ENCODE data around the gene HGF. TPM values are rescaled to one million over a fixed set of nuclear protein-coding genes. Genes with fewer than 3 reads are reported as not detected.

The HGF gene
- total and polyA plus RNA-seq, 8 donors: 0.42 to 8.0 (median 0.86) TPM

DNA sequence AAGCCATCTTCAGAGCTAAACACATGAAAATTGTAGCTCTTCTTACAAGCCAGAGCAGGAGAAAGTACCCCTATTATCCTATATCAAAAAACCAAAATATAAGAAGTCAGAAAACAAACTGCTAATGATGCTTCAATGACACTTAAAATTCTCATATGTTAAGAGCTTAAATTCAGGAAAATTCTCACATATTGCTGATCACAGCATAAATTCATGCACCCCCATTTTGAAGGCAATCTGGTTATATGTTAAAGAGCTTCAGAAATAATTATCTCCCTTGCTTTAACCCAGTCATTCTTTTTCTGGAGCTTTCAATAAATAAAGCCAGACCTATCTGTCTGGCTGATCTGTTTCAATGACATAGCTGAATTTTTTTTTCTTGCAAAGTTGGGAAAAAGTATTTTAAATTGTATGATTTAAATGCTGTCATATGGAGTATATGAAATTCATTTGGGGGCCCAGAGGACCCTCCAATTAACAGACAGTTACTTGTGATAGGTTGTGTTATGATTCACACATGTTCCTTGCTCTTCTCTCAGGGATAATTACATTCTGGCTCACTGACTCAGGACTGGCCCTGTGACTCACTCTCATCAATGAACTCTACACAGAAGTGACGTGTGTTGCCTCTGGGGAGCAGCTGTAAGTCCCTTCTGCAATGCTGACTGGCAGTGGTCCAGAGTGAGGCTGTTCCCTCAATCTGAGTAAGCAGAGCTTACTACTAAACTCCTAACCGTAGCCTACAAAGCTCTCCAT, 85.2 kb downstream of the HGF start:
- Histone ChIP-seq H3K4me3 (no peak overlapping the region), H3K4me1 (no peaks in the 10 kb centered on the region), H3K9me3 (no peaks in the 10 kb centered on the region), H3K27me3 (no peaks in the 10 kb centered on the region), H3K27ac (no peak overlapping the region), H3K36me3 (no peaks in the 10 kb centered on the region)
- ATAC-seq (peak in 3 of 4 donors; percentile 83 to 95 (median 85)), FAIRE-seq (no peak), DNase-seq (peak; percentile 41 to 71 (median 52))
- TF ChIP-seq, protein P1, sequence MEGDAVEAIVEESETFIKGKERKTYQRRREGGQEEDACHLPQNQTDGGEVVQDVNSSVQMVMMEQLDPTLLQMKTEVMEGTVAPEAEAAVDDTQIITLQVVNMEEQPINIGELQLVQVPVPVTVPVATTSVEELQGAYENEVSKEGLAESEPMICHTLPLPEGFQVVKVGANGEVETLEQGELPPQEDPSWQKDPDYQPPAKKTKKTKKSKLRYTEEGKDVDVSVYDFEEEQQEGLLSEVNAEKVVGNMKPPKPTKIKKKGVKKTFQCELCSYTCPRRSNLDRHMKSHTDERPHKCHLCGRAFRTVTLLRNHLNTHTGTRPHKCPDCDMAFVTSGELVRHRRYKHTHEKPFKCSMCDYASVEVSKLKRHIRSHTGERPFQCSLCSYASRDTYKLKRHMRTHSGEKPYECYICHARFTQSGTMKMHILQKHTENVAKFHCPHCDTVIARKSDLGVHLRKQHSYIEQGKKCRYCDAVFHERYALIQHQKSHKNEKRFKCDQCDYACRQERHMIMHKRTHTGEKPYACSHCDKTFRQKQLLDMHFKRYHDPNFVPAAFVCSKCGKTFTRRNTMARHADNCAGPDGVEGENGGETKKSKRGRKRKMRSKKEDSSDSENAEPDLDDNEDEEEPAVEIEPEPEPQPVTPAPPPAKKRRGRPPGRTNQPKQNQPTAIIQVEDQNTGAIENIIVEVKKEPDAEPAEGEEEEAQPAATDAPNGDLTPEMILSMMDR (IDR thresholded peaks at IDR 0.05): no peak
- WGBS, 2 donors: 29 to 38% methylated on average over 2 of the region's 2 CpGs
- intact Hi-C loops (cut with DNase I): no loop called here

DNA sequence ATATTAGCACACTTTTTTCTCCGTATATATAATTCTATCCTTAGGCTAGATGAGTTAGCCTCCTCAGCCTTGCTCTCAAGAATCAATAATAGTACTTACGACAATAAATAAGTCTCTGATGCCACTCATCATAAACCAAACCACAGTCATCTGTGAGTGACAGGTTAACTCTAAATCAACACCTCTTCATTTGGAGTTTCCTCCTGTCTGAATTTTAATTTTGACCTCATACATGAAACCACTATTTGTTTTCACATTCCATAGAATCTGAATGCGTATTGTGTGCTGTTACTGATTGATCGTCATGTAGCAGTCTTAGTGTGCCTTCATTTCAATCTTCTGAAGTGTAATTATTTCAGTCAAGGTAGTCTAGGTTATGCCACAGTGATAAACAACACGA, 85.8 kb downstream of the HGF start:
- TF ChIP-seq, protein P1 (IDR thresholded peaks at IDR 0.05): no peak
- WGBS, 2 donors: 54 to 65% methylated on average over 5 of the region's 5 CpGs
- ATAC-seq: no peak
- Histone ChIP-seq H3K9me3 (no peaks in the 10 kb centered on the region), H3K4me1 (no peaks in the 10 kb centered on the region), H3K27me3 (no peaks in the 10 kb centered on the region), H3K4me3 (no peak overlapping the region), H3K27ac (no peak overlapping the region), H3K36me3 (no peaks in the 10 kb centered on the region)
- no peak for FAIRE-seq
- no peak for DNase-seq
- intact Hi-C loops (cut with DNase I): no loop called here

DNA sequence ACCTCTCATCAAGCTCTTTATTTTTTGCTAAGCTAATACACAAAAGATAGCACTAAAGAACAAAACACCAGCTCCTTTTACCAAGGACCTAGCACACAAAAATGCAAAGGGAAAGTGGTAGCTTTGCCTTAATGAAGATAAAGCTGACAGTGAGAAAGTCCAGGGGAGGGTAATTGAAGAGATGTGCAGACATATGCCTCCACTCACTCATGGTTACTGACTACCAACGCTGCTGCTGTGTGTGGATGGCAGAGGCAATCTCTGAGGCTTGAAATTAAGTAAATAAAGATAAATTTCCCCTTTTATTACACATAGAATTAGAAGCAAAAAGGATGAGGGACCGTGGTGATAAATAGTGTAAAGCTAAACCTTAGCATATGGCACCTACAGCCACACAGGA, 87.0 kb downstream of the HGF start:
- FAIRE-seq (no peak), DNase-seq (no peak), ATAC-seq (no peak)
- Histone ChIP-seq H3K27ac (no peak overlapping the region), H3K4me1 (no peaks in the 10 kb centered on the region), H3K27me3 (no peaks in the 10 kb centered on the region), H3K36me3 (no peaks in the 10 kb centered on the region), H3K4me3 (no peak overlapping the region), H3K9me3 (no peaks in the 10 kb centered on the region)
- TF ChIP-seq, protein P1 (IDR thresholded peaks at IDR 0.05): no peak
- intact Hi-C loops (cut with DNase I): no loop called here
- WGBS, 2 donors: 30 to 33% methylated on average over 2 of the region's 2 CpGs

DNA sequence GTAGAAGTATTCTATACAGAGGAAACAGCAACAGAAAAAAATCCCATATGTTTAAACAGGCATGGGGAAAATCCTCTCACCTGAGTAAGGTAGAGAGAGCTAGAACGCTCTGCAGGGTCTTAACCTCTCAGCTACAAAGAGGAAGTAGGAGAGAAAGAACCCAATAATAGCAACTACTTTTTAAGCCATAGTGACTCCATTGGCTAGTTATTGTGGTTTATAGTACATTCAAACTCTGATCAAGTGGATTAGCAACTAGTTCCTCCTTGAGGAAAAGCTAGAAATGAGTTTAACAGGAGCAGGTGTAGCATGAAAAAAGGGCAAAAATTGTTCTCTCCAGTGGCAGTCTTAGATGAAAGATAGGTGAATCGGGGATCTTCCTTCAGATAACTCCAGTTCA, 89.7 kb downstream of the HGF start:
- Histone ChIP-seq H3K4me1 (no peaks in the 10 kb centered on the region), H3K27ac (no peak overlapping the region), H3K36me3 (no peaks in the 10 kb centered on the region), H3K27me3 (no peaks in the 10 kb centered on the region), H3K9me3 (no peaks in the 10 kb centered on the region), H3K4me3 (no peak overlapping the region)
- DNase-seq (no peak), FAIRE-seq (no peak), ATAC-seq (no peak)
- TF ChIP-seq, protein P1 (IDR thresholded peaks at IDR 0.05): no peak
- intact Hi-C loops (cut with DNase I): no loop called here
- WGBS, 2 donors: 61 to 65% methylated on average over 2 of the region's 2 CpGs

DNA sequence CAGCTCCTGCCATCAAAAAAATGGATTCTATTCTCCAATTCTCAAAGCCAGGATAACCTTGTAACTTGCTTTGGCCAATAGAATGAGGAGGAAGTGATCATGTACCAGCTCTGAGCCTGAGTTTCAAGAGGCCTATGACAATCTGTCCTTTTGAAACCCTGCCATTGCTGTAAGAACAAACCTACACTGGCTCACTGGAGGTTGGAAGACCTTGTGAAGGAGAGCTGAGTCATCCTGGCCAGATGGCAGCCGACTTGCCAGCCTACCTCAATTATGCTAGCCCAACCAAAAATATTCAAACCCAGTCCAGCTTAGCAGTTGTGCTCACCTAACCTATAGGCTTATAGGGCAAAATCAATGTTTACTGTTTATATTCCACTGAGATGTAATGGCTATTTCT, 93.0 kb downstream of the HGF start:
- ATAC-seq: no peak
- no peak for FAIRE-seq
- H3K27me3 ChIP-seq: no peaks in the 10 kb centered on the region
- H3K27ac ChIP-seq: no peak overlapping the region
- 51 to 60% methylated on average over 1 of the region's 1 CpG for WGBS, 2 donors
- no peak for DNase-seq
- H3K9me3 ChIP-seq: no peaks in the 10 kb centered on the region
- no peak overlapping the region for H3K4me3 ChIP-seq
- TF ChIP-seq, protein P1 (IDR thresholded peaks at IDR 0.05): no peak
- H3K4me1 ChIP-seq: no peaks in the 10 kb centered on the region
- intact Hi-C loops (cut with DNase I): no loop called here
- H3K36me3 ChIP-seq: no peaks in the 10 kb centered on the region
